ENCODE results near the gene MEA1.

Gene MEA1

DNA sequence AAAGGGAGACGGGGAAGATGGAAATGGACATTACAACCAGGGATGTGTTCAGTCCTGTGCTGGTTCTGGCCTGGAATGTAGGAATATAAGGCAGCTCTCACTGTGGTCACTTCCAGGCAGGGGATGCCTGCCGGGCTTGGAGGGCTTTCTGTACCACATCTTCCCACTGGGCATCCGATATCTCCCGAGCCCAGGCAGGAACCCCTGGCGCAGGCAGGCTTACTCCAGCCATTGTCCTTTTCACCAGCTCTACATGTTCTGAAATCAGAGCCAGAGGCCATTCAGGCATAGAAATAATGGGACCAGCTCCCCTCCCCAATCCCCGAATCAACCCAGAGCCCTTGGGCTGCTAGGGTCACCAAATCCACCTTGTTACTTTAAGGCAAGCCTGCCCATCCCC, 1.4 kb downstream of the MEA1 start:
- no peaks in the 10 kb centered on the region for H3K27me3 Mint-ChIP-seq (ENCODE audit: low read depth, poor library complexity)
- H3K27ac Mint-ChIP-seq, result no peak overlapping the region
- peaks cover 22% of the 10 kb centered on the region for H3K36me3 Mint-ChIP-seq (ENCODE audit: low read depth)
- peak overlapping the region; percentile 93 for H3K4me3 Mint-ChIP-seq
- H3K4me1 Mint-ChIP-seq, result peaks cover 57% of the 10 kb centered on the region
- DNase-seq, result no peak
- TF ChIP-seq, protein P1, sequence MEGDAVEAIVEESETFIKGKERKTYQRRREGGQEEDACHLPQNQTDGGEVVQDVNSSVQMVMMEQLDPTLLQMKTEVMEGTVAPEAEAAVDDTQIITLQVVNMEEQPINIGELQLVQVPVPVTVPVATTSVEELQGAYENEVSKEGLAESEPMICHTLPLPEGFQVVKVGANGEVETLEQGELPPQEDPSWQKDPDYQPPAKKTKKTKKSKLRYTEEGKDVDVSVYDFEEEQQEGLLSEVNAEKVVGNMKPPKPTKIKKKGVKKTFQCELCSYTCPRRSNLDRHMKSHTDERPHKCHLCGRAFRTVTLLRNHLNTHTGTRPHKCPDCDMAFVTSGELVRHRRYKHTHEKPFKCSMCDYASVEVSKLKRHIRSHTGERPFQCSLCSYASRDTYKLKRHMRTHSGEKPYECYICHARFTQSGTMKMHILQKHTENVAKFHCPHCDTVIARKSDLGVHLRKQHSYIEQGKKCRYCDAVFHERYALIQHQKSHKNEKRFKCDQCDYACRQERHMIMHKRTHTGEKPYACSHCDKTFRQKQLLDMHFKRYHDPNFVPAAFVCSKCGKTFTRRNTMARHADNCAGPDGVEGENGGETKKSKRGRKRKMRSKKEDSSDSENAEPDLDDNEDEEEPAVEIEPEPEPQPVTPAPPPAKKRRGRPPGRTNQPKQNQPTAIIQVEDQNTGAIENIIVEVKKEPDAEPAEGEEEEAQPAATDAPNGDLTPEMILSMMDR (IDR thresholded peaks at IDR 0.05), result no peak
- H3K9me3 Mint-ChIP-seq, result no peaks in the 10 kb centered on the region

DNA sequence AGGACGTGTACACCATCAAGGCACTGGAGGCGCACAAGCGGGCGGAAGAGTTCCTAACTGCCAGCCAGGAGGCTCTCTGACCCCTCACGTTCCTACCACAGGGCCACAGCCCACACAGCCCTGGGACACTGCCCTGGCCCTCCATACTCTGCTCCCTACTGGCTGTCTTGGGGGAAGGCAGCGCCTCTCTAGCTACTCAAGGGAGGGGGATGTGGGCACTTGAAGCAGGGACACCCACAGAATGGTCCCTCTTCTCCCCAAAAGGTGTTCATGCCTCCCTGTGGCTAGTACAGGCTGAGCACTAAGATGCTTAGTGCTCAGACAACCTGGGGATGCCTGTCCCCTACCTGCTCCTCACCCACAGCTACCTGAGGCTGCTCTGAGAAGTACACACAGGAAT, 2.5 kb downstream of the MEA1 start:
- TF ChIP-seq, protein P1 (IDR thresholded peaks at IDR 0.05), result no peak
- peak overlapping the region; percentile 29 for H3K4me3 Mint-ChIP-seq
- H3K9me3 Mint-ChIP-seq, result no peaks in the 10 kb centered on the region
- H3K36me3 Mint-ChIP-seq (ENCODE audit: low read depth), result peaks cover 22% of the 10 kb centered on the region
- DNase-seq, result no peak
- H3K4me1 Mint-ChIP-seq, result peaks cover 50% of the 10 kb centered on the region
- no peaks in the 10 kb centered on the region for H3K27me3 Mint-ChIP-seq (ENCODE audit: low read depth, poor library complexity)
- H3K27ac Mint-ChIP-seq, result no peak overlapping the region

DNA sequence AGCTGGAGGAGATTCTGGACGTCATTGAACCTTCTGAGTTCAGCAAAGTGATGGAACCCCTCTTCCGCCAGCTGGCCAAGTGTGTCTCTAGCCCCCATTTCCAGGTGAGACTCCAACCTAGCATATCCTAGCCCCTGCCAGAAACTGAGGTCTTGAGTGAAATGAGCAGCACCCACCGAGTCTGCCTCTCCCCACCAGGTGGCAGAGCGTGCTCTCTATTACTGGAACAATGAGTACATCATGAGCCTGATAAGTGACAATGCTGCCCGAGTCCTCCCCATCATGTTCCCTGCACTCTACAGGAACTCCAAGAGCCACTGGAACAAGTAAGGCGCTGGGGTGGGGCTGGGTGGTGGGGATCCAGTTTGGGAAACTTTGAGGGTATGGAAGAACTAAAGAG, 4.6 kb downstream of the MEA1 start:
- peak; percentile 23 for DNase-seq
- Mint-ChIP-seq H3K4me3 (no peak overlapping the region), H3K36me3 (ENCODE audit: low read depth) (peaks cover 34% of the 10 kb centered on the region), H3K27me3 (ENCODE audit: low read depth, poor library complexity) (peaks cover 2% of the 10 kb centered on the region), H3K9me3 (no peaks in the 10 kb centered on the region), H3K4me1 (peaks cover 34% of the 10 kb centered on the region), H3K27ac (no peak overlapping the region)
- TF ChIP-seq, protein P1 (IDR thresholded peaks at IDR 0.05), result no peak

DNA sequence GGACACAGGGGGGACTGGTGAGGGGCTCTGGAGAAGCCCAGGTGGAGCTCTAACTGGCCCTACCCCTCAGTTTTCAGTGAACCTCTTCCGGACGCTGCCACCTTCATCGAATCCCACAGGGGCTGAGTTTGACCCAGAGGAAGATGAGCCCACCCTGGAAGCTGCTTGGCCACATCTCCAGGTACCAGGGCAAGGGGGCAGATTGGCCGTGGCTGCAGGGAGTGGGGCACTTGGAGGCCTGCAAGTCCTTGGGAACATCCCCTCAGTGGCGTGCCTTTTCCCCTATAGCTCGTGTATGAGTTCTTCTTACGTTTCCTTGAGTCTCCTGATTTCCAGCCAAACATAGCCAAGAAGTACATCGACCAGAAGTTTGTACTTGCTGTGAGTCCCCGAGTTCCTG, 6.6 kb downstream of the MEA1 start:
- peak overlapping the region; percentile 82 for H3K27ac Mint-ChIP-seq
- no peak for DNase-seq
- peaks cover 41% of the 10 kb centered on the region for H3K36me3 Mint-ChIP-seq (ENCODE audit: low read depth)
- no peaks in the 10 kb centered on the region for H3K9me3 Mint-ChIP-seq
- no peak overlapping the region for H3K4me3 Mint-ChIP-seq
- H3K4me1 Mint-ChIP-seq, result peaks cover 18% of the 10 kb centered on the region
- H3K27me3 Mint-ChIP-seq (ENCODE audit: low read depth, poor library complexity), result peaks cover 2% of the 10 kb centered on the region
- TF ChIP-seq, protein P1 (IDR thresholded peaks at IDR 0.05), result no peak

DNA sequence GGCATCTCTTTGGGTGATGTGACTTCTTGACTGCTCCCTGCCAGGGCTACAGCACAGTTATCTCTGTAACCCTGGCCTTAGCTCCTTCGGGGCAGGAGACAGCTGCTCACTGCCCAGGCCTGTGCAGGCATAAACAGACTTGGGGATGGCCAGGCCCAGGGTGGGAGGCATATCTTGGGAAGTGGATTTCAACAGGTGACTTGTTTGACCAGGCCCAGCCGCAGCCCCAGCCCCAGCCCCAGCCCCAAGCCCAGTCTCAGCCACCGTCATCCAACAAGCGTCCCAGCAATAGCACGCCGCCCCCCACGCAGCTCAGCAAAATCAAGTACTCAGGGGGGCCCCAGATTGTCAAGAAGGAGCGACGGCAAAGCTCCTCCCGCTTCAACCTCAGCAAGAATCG, 7.5 kb downstream of the MEA1 start:
- Mint-ChIP-seq H3K27me3 (ENCODE audit: low read depth, poor library complexity) (peaks cover 2% of the 10 kb centered on the region), H3K4me1 (peaks cover 11% of the 10 kb centered on the region), H3K9me3 (no peaks in the 10 kb centered on the region), H3K27ac (no peak overlapping the region), H3K4me3 (no peak overlapping the region), H3K36me3 (ENCODE audit: low read depth) (peaks cover 41% of the 10 kb centered on the region)
- no peak for DNase-seq
- TF ChIP-seq, protein P1 (IDR thresholded peaks at IDR 0.05), result no peak

DNA sequence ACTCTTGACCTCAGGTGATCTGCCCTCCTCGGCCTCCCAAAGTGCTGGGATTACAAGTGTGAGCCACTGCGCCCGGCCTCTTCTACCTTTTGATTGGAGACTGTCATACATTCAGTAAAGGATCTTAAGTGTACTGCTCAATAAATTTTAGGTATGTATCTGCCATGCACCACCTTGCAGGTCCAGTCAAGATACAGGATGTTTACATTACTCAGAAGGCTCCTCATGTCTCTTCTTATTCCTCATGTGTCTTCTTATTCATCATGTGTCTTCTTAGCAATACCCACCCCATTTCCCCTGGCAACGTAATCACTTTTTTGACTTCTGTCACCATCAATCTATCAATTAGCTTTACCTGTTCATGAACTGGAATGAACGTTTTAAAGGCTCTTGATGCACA, 7.9 kb downstream of the MEA1 start:
- TF ChIP-seq, protein P1 (IDR thresholded peaks at IDR 0.05), result no peak
- no peak for DNase-seq
- peaks cover 7% of the 10 kb centered on the region for H3K4me1 Mint-ChIP-seq
- no peak overlapping the region for H3K4me3 Mint-ChIP-seq
- H3K27me3 Mint-ChIP-seq (ENCODE audit: low read depth, poor library complexity), result peaks cover 2% of the 10 kb centered on the region
- peaks cover 43% of the 10 kb centered on the region for H3K36me3 Mint-ChIP-seq (ENCODE audit: low read depth)
- no peaks in the 10 kb centered on the region for H3K9me3 Mint-ChIP-seq
- H3K27ac Mint-ChIP-seq, result no peak overlapping the region
